GM12801 (cell line): ENCODE results near the gene ABCA3.

Experiments used
- TF ChIP-seq, protein P1 (sequence below): IDR thresholded peaks from one replicate; pipeline ENCODE4 v1.5.1; 2011; ENCODE audit warnings: control low read depth; ENCODE audit not compliant: insufficient read length; ENCODE audit errors: extremely low read depth

The ABCA3 gene

DNA sequence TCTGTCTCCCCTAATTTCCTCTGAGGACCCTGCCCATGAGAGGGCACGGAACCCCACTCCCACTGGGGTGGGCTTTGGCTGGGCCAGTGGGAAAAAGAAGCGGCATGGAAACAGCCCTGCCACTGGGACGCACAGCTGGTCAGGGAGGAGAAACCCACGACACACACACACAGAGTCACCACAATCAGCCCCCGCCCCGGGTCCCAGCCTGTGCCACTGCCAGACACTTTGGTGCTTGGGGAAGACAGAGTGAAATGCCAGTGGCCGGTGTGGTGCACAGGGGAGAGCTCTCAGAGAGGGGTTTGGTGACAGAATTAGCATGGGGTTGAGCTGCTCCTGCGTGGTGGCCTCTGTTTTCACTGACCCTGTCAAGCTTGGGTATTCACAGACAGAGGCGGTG lies 41.9 kb downstream of the ABCA3 start:
- TF ChIP-seq, protein P1, sequence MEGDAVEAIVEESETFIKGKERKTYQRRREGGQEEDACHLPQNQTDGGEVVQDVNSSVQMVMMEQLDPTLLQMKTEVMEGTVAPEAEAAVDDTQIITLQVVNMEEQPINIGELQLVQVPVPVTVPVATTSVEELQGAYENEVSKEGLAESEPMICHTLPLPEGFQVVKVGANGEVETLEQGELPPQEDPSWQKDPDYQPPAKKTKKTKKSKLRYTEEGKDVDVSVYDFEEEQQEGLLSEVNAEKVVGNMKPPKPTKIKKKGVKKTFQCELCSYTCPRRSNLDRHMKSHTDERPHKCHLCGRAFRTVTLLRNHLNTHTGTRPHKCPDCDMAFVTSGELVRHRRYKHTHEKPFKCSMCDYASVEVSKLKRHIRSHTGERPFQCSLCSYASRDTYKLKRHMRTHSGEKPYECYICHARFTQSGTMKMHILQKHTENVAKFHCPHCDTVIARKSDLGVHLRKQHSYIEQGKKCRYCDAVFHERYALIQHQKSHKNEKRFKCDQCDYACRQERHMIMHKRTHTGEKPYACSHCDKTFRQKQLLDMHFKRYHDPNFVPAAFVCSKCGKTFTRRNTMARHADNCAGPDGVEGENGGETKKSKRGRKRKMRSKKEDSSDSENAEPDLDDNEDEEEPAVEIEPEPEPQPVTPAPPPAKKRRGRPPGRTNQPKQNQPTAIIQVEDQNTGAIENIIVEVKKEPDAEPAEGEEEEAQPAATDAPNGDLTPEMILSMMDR = no peak

DNA sequence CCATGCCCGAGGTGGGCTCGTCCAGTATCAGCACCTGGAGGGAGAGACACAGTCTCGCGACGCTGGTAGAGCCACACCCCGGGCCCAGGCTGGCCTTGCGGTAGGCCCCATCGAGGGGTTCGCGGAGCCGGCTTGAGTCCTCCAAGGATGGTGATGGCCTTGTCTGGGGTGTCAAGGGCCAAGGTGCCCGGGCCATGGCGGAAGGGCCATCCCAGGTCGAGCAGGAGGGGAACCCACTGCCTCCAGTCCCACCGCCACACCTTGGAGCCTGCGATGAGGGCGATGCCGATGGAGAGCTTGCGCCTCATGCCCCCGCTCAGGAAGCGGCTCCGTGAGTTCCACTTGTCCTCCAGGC lies 43.0 kb downstream of the ABCA3 start:
- TF ChIP-seq, protein P1 = no peak

DNA sequence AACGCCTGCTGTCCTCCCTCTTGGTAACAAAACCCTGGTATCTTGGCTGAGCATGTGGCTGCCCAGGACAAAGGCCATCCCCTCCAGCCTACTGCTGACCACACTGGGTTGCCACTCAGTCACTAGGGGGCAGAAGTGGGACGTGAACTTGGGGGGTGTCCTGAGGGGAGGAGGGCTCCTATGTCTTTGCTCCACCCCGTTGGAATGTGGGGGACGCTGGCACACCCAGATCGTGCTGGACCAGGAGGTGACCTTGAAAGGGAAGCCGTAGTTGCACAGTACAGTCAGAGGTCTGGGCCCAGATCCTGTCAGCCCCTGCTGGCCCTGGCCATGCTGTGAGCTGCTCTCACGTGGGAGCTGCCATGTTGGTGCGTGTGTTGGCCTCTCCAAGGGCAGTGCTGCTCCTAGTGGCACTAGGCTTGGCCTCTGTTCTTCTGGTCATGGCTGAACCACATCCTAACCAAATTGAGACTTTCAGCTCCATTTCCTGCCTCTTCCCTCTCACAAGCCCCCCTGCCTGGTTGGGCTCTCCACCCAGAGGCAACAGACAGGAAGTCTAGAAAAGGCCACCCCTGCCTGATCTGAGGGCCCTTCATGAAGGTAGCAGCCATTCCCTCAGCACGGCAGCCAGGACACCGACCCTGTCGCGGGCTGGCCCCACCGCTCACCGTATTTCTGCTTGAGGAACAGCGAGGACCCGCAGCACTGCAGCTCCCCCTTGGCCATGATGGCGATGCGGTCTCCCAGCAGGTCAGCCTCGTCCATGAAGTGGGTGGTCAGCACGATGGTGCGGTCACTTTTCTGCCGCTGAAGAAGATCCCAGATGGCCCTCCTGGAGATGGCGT lies 43.6 kb downstream of the ABCA3 start:
- TF ChIP-seq, protein P1 = no peak

DNA sequence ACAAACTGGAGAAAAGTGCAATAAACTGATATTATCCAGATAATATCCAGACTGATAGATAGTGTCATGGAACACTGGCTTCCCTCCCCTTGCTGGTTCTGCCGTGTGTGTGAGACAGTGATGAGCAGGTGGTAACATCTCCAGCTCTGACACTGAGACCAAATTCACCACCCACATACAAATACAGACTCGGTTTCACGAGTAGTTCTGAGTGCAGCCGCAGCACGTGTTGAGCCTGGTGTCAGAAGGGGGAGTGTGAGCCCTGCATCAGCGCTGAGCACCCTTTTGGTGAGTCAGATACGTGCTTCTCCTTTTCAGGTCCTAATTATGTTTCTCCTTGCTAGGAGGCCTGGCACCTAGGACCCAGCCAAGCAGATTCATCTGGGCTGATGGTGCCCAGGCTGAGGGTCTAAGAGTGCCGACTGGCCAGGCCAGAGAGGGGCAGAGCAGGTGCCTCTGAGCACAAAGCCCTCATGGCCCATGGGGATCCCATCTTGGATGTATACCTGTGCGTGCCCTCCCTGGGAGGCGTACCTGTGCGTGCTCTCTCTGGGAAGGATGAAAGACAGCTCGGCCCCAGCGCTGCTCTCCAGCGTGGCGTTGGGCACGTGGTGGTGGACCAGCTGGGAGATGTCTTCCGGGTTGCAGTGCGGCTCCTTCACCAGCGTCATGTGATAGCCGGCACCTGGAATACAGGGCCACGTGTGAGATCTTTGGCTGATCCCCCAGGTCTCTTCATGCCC lies 45.3 kb downstream of the ABCA3 start:
- TF ChIP-seq, protein P1 = no peak

DNA sequence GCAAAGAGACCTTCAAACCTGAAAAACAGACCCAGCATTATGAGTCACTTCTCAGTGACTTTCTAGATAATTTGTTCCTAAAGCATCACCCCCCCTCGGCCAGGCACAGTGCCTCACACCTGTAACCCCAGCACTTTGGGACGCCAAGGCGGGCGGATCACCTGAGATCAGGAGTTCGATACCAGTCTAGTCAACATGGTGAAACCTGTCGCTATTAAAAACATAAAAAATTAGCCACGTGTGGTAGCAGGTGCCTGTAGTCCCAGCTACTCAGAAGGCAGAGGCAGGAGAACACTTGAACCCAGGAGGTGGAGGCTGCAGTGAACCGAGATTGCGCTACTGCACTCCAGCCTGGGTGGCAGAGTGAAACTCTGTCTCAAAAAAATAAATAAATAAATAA lies 48.3 kb downstream of the ABCA3 start:
- TF ChIP-seq, protein P1 = no peak

DNA sequence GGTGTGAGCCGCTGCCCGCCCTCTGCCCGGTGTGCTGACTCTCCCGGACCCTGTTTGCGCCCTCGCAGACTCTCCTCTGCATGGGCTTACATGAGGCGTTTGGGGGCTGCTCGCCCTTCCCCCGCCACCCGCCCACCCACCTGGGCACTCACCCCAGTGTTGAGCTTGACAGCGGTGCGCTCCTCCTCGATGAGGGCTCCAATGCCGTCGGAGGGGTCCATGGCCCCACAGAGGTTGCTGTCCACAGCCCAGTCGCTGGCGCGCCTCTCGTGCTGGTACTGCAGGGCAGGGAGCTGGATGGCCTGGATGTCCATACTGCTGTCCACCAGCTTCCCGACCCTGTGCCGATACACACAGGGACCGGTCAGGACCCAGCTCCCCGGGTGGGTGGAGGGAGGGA lies 51.2 kb downstream of the ABCA3 start:
- TF ChIP-seq, protein P1 = no peak

DNA sequence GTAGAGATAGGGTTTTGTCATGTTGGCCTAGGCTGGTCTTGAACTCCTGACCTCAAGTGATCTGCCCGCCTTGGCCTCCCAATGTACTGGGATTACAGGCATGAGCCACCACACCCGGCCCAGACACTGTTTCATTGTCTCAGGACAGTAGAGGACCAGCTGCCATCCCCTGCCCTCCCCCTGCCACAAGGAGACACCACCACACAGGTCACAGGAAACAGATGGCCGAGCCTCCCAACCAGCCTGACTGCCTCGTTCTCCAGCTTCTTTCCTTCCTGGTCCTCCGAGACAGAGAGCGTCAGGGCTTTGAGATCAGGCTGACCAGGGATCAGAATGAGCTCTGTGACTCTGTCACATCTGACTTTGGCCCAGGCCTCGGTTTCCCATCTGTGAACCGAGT lies 51.8 kb downstream of the ABCA3 start:
- TF ChIP-seq, protein P1 = no peak
